Ishikawa (cell line): Measurements from ENCODE around the gene MDM4.

Experiments
- CEBPB ChIP-seq: IDR thresholded peaks from 2 replicates; pipeline ENCODE4 v1.6.1; 2012
- CREB1 ChIP-seq: IDR thresholded peaks from 2 replicates; pipeline ENCODE4 v1.6.1; 2012; ENCODE audit warnings: low read depth
- EGR1 ChIP-seq: IDR thresholded peaks from 2 replicates; pipeline ENCODE4 v1.6.1; 2012
- EP300 ChIP-seq: IDR thresholded peaks from 2 replicates; pipeline ENCODE4 v1.6.1; 2012; ENCODE audit warnings: borderline replicate concordance
- FOXM1 ChIP-seq: IDR thresholded peaks from 2 replicates; pipeline ENCODE4 v1.6.1; 2012; ENCODE audit warnings: low read depth, borderline replicate concordance
- MAX ChIP-seq: IDR thresholded peaks from 2 replicates; pipeline ENCODE4 v1.6.1; 2012
- NFIC ChIP-seq: IDR thresholded peaks from 2 replicates; pipeline ENCODE4 v1.6.1; 2012
- RAD21 ChIP-seq: IDR thresholded peaks from 2 replicates; pipeline ENCODE4 v1.6.1; 2012; ENCODE audit warnings: low read depth
- REST ChIP-seq: IDR thresholded peaks from 2 replicates; pipeline ENCODE4 v1.6.1; 2012; ENCODE audit warnings: low read depth, mild to moderate bottlenecking
- TAF1 ChIP-seq: IDR thresholded peaks from 2 replicates; pipeline ENCODE4 v1.6.1; 2012; ENCODE audit warnings: low read depth, mild to moderate bottlenecking
- TCF12 ChIP-seq: IDR thresholded peaks from 2 replicates; pipeline ENCODE4 v1.6.1; 2012; ENCODE audit warnings: low read depth
- TEAD4 ChIP-seq: IDR thresholded peaks from 2 replicates; pipeline ENCODE4 v1.6.1; 2012
- USF1 ChIP-seq: IDR thresholded peaks from 2 replicates; pipeline ENCODE4 v1.6.1; 2012
- YY1 ChIP-seq: IDR thresholded peaks from 2 replicates; pipeline ENCODE4 v1.6.1; 2012; ENCODE audit warnings: low read depth
- ZBTB7A ChIP-seq: IDR thresholded peaks from 2 replicates; pipeline ENCODE4 v1.6.1; 2012; ENCODE audit warnings: low read depth

The MDM4 gene

GRCh38 chr1:204580862-204581261, 64.7 kb downstream of the MDM4 start:
- TF ChIP-seq NFIC: no peak
- no peak for TF ChIP-seq YY1
- no peak for TF ChIP-seq USF1
- TF ChIP-seq EGR1: no peak
- no peak for TF ChIP-seq CREB1
- no peak for TF ChIP-seq REST
- TF ChIP-seq TEAD4: no peak
- TF ChIP-seq ZBTB7A: no peak
- no peak for TF ChIP-seq RAD21
- no peak for TF ChIP-seq MAX
- TF ChIP-seq TCF12: no peak
- no peak for TF ChIP-seq CEBPB
- no peak for TF ChIP-seq FOXM1
- TF ChIP-seq EP300: no peak
- TF ChIP-seq TAF1: no peak

- TF ChIP-seq USF1: no peak
- no peak for TF ChIP-seq MAX
- no peak for TF ChIP-seq TAF1
- TF ChIP-seq EGR1: no peak
- no peak for TF ChIP-seq CREB1
- no peak for TF ChIP-seq CEBPB
- TF ChIP-seq ZBTB7A: no peak
- no peak for TF ChIP-seq FOXM1
Measured at GRCh38 chr1:204581759-204582158, 65.6 kb downstream of the MDM4 start.

GRCh38 chr1:204583909-204584632, 67.9 kb downstream of the MDM4 start:
- TF ChIP-seq NFIC (no peak), RAD21 (no peak), ZBTB7A (no peak), TAF1 (no peak), REST (no peak), MAX (no peak), EGR1 (no peak), FOXM1 (no peak), TCF12 (no peak), TEAD4 (no peak), EP300 (no peak), USF1 (no peak), CREB1 (no peak)

GRCh38 chr1:204584699-204585372, 68.6 kb downstream of the MDM4 start:
- TF ChIP-seq ZBTB7A (no peak), FOXM1 (no peak), TCF12 (no peak), YY1 (no peak), TEAD4 (no peak), TAF1 (no peak), RAD21 (no peak), CREB1 (no peak), MAX (no peak), USF1 (no peak), EP300 (no peak), REST (no peak), NFIC (no peak), EGR1 (no peak), CEBPB (no peak)
